Lower lobe of right lung (tissue), 2 donors: Measurements from ENCODE around the gene SCAPER. TPM values are rescaled to one million over a fixed set of nuclear protein-coding genes. Genes with fewer than 3 reads are reported as not detected.
"Not testable (repeated sequence)": the region's sequence is repeated elsewhere in the genome, so short reads cannot be mapped to it uniquely, and the experiment has no call there.

Experiments used
- ATAC-seq, 2 donors: fragments of 200-7000 bp; cut with Tn5 transposase; one replicate each; pipeline ENCODE4 v1.9.1; 2020 to 2022; ENCODE audit warnings: mild to moderate bottlenecking in 2 of 2, moderate library complexity in 2 of 2
- DNase-seq: peaks from one replicate; pipeline ENCODE4 v3.0.0-alpha.2; 2020
- H3K27ac ChIP-seq: fragments of 200-600 bp; one replicate; pipeline ENCODE4 v1.8.0; 2022
- H3K27me3 ChIP-seq: fragments of 200-600 bp; one replicate; pipeline ENCODE4 v1.8.0; 2022; ENCODE audit warnings: low read depth
- H3K36me3 ChIP-seq: fragments of 200-600 bp; one replicate; pipeline ENCODE4 v1.8.0; 2022; ENCODE audit warnings: mild to moderate bottlenecking
- H3K4me1 ChIP-seq: fragments of 200-600 bp; one replicate; pipeline ENCODE4 v1.8.0; 2022
- H3K4me3 ChIP-seq: fragments of 200-600 bp; one replicate; pipeline ENCODE4 v1.8.0; 2022; ENCODE audit warnings: mild to moderate bottlenecking
- H3K9me3 ChIP-seq: fragments of 200-600 bp; one replicate; pipeline ENCODE4 v1.8.0; 2022
- intact Hi-C: fragments of 100-400 bp; cut with DNase I; formaldehyde crosslinking; loops from one replicate; pipeline ENCODE4 v1.11.0; 2022
- total RNA-seq: library from RNA; stranded (reverse); fragmentation: NEBNext Ultra II Directional; extraction: Animal tissue kit (Norgen Biotek cat#: 25700); gene quantifications from one replicate; pipeline ENCODE4 v1.2.1, GENCODE V29; 2021
- TF ChIP-seq, protein P1 (sequence below): fragments of 200-600 bp; IDR thresholded peaks from one replicate; pipeline ENCODE4 v1.8.0; 2022; ENCODE audit warnings: antibody characterized with exemption, mild to moderate bottlenecking
- donor health status: DM: no; HTN: yes; CAD: no; lungs with severe emphysema.

The SCAPER gene
- total RNA-seq, 1 donor from 2014 or later = 34.2 TPM

DNA sequence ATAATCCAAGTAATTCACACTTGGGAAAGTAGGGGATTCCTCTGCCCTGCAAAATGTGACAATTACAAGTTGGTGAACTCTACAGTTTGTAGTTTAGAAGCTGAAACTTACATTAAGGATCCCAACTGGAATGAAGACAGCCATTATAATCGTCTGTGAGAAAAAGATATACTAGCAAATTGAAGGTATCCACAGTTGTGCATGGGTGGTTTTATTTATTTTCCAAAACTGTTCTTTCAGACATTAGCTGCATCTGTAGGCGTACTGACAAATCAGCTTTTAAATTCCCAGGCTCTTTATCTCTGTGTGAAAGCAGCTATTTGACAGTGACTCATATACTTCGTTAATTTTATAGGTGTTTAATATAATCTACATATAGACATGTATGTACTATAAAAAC lies 581.1 kb downstream of the SCAPER start:
- H3K4me3 ChIP-seq = no peak overlapping the region
- intact Hi-C loops = no loop called here
- peaks cover 39% of the 10 kb centered on the region for H3K27me3 ChIP-seq
- DNase-seq (no peak), ATAC-seq (no peak)
- no peaks in the 10 kb centered on the region for H3K9me3 ChIP-seq
- H3K36me3 ChIP-seq = no peaks in the 10 kb centered on the region
- H3K27ac ChIP-seq = no peak overlapping the region
- H3K4me1 ChIP-seq = no peaks in the 10 kb centered on the region
- TF ChIP-seq, protein P1, sequence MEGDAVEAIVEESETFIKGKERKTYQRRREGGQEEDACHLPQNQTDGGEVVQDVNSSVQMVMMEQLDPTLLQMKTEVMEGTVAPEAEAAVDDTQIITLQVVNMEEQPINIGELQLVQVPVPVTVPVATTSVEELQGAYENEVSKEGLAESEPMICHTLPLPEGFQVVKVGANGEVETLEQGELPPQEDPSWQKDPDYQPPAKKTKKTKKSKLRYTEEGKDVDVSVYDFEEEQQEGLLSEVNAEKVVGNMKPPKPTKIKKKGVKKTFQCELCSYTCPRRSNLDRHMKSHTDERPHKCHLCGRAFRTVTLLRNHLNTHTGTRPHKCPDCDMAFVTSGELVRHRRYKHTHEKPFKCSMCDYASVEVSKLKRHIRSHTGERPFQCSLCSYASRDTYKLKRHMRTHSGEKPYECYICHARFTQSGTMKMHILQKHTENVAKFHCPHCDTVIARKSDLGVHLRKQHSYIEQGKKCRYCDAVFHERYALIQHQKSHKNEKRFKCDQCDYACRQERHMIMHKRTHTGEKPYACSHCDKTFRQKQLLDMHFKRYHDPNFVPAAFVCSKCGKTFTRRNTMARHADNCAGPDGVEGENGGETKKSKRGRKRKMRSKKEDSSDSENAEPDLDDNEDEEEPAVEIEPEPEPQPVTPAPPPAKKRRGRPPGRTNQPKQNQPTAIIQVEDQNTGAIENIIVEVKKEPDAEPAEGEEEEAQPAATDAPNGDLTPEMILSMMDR = no peak

DNA sequence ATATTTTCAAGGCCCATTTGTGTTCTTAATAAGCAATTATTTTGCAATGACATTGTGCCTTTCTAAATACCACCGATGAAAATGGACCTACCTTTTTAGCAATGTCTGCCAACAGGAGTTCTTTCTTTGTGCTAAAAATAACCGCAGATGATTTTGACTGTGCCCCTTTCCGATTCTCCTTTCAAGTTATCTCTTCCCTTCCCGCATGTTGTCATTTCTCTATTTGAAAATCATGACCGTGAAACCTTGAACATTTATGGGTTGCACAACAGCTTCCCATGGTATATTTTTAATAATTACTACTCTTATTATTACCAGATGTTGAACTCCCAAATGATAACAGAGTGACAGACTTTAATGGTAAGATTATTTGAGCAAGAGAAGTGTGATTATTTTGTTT lies 583.5 kb downstream of the SCAPER start:
- intact Hi-C loops = no loop called here
- H3K4me1 ChIP-seq = no peaks in the 10 kb centered on the region
- H3K4me3 ChIP-seq = no peak overlapping the region
- DNase-seq = no peak
- no peak for ATAC-seq
- TF ChIP-seq, protein P1 = no peak
- no peaks in the 10 kb centered on the region for H3K36me3 ChIP-seq
- H3K27me3 ChIP-seq = peaks cover 32% of the 10 kb centered on the region
- no peaks in the 10 kb centered on the region for H3K9me3 ChIP-seq
- no peak overlapping the region for H3K27ac ChIP-seq

DNA sequence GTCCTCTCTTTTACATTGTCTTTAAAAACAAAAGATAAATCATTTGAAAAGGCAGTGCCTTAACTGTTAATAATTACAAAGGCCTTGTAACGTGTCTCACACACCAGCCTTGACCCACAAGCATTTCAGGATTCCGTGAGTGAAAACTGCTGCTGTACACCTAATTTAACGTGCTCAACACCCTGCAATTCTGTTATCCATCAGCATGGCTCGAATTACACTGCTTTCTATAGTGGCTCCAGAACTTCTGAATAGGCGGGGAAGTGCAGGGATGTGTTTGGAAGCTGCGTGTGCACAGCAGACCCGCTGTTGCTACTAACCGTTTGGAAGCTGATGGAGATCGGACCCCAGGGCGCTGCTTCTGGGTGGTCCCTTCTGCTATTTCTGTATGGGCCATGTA lies 584.0 kb downstream of the SCAPER start:
- no peak for DNase-seq
- Histone ChIP-seq H3K27ac (no peak overlapping the region), H3K27me3 (peaks cover 28% of the 10 kb centered on the region), H3K36me3 (no peaks in the 10 kb centered on the region), H3K4me3 (no peak overlapping the region), H3K4me1 (no peaks in the 10 kb centered on the region), H3K9me3 (no peaks in the 10 kb centered on the region)
- ATAC-seq = no peak
- TF ChIP-seq, protein P1 = no peak
- intact Hi-C loops = no loop called here

DNA sequence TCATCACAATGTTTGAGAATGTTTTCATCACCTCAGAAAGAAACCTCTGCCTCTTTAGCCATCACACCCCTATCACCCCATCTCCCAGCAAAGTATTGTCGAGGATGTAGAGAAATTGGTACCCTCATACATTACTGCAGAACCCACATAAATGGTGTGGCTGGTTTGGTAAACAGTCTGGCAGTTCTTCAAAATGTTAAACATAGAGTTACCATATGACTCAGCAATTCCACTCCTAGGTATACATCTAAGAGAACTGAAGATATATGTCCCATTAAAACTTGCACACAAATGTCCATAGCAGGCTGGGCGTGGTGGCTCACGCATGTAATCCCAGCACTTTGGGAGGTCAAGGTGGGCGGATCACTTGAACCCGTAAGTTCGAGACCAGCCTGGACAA lies 585.1 kb downstream of the SCAPER start:
- TF ChIP-seq, protein P1 = no peak
- H3K4me3 ChIP-seq = no peak overlapping the region
- no peaks in the 10 kb centered on the region for H3K9me3 ChIP-seq
- ATAC-seq (no peak), DNase-seq (no peak)
- H3K36me3 ChIP-seq = no peaks in the 10 kb centered on the region
- intact Hi-C loops = no loop called here
- peaks cover 18% of the 10 kb centered on the region for H3K27me3 ChIP-seq
- H3K27ac ChIP-seq = no peak overlapping the region
- no peaks in the 10 kb centered on the region for H3K4me1 ChIP-seq

DNA sequence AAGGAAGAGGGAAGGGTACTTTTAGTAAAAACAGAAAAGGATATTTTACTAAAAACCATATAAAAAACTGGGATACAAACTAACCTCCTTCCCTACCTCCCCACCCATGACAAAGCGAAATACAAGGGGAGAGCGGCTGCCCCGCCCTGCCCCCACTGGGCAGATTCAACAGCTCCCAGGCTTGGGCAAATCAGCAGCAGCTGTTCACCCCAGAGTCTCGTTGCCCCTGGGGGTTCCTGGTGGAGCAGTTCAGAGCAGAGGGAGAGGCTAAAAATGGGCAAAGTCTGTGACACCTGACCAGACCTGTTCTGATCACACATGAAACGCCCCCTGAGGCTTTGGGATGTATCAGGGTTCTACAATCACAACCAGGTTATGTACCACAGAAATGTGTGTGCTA lies 591.4 kb downstream of the SCAPER start:
- DNase-seq = no peak
- intact Hi-C loops = no loop called here
- Histone ChIP-seq H3K4me1 (peaks cover 15% of the 10 kb centered on the region), H3K4me3 (no peak overlapping the region), H3K36me3 (no peaks in the 10 kb centered on the region), H3K9me3 (no peaks in the 10 kb centered on the region), H3K27me3 (no peaks in the 10 kb centered on the region), H3K27ac (no peak overlapping the region)
- ATAC-seq = no peak
- TF ChIP-seq, protein P1 = no peak

DNA sequence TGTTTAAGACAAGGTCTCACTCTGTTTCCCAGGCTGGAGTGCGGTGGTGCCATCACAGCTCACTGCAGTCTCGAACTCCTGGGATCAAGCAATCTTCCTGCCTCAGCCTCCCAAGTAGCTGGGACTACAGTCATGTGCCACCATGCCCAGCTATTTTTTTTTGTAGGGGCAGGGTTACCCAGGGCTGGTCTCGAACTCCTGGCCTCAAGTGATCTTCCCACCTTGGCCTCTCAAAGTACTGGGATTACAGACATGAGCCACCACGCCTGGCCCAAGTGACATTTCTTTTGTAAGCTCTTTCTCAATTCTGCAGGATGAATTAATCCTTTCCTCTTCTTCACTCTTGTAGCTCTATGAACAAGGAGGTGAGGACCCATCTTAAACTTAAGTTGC lies 592.0 kb downstream of the SCAPER start:
- H3K4me1 ChIP-seq = peaks cover 15% of the 10 kb centered on the region
- intact Hi-C loops, H3K9me3 ChIP-seq, H3K36me3 ChIP-seq, ATAC-seq, H3K27me3 ChIP-seq, H3K4me3 ChIP-seq, DNase-seq, H3K27ac ChIP-seq: not testable (repeated sequence)
